H1 (cell line): ENCODE data around the gene THOC6. TPM values are rescaled to one million over a fixed set of nuclear protein-coding genes. Genes with fewer than 3 reads are reported as not detected.
A peak's percentile ranks its signal among the peaks of the same experiment; 100 is the strongest.

Source experiments
- CTCF ChIA-PET: fragments of 300-600 bp; sonication (Branson Sonifier 250); formaldehyde crosslinking; loops from one replicate; lab custom pipeline; 2021; ENCODE audit not compliant: partially characterized antibody; lab: Charles Lee
- POLR2A ChIA-PET: fragments of 300-600 bp; sonication (Branson Sonifier 250); formaldehyde crosslinking; loops from one replicate; lab custom pipeline; 2021; ENCODE audit warnings: inconsistent platforms; ENCODE audit not compliant: partially characterized antibody; lab: Charles Lee
- DNase-seq, 2 experiments: peaks; one replicate each; pipeline versions ENCODE4 v3.0.0 to v3.0.0-alpha.2; 2010 to 2022; ENCODE audit warnings: low spot score in 2 of 2, low read depth in 1 of 2, mixed read lengths in 1 of 2
- FAIRE-seq: peaks from 2 replicates; lab custom pipeline; 2011; peaks lifted over from hg19 to GRCh38; lab: Jason Lieb, UNC
- H2AFZ ChIP-seq: 2 replicates; pipeline ENCODE4 v1.8.1; 2012; ENCODE audit warnings: low read length, inconsistent platforms
- H2AK5ac ChIP-seq: 2 replicates; pipeline ENCODE4 v1.6.1; 2013; ENCODE audit warnings: low read depth, low read length
- H2BK120ac ChIP-seq: replicated peaks from 2 replicates; pipeline ENCODE3; 2013; ENCODE audit warnings: low read depth, low read length, inconsistent platforms
- H2BK12ac ChIP-seq: 2 replicates; pipeline ENCODE4 v1.6.1; 2013; ENCODE audit warnings: low read depth, low read length
- H2BK15ac ChIP-seq: 2 replicates; pipeline ENCODE4 v1.6.1; 2013; ENCODE audit warnings: low read length
- H2BK20ac ChIP-seq: 2 replicates; pipeline ENCODE4 v1.6.1; 2013; ENCODE audit warnings: low read length
- H2BK5ac ChIP-seq: 2 replicates; pipeline ENCODE4 v1.6.1; 2013; ENCODE audit warnings: low read depth, low read length
- H3K14ac ChIP-seq: 2 replicates; pipeline ENCODE4 v1.6.1; 2013; ENCODE audit warnings: inconsistent platforms; ENCODE audit not compliant: insufficient read length
- H3K18ac ChIP-seq: 2 replicates; pipeline ENCODE4 v1.6.1; 2013; ENCODE audit warnings: low read length; ENCODE audit errors: extremely low read depth
- H3K23ac ChIP-seq: 2 replicates; pipeline ENCODE4 v1.6.1; 2013; ENCODE audit warnings: inconsistent platforms; ENCODE audit not compliant: insufficient read length
- H3K23me2 ChIP-seq: 2 replicates; pipeline ENCODE4 v1.6.1; 2013; ENCODE audit warnings: low read depth, low read length
- H3K27ac ChIP-seq: 2 replicates; pipeline ENCODE4 v1.6.1; 2011; ENCODE audit warnings: low read depth, low read length, inconsistent platforms
- H3K27me3 ChIP-seq, 4 experiments: replicated peaks in 1 of 4; 1 replicate in 1 of 4; 2 replicates in 3 of 4; pipeline versions ENCODE4 v1.6.1 to v1.8.1; 2011 to 2013; ENCODE audit warnings: low read length in 3 of 4, mild to moderate bottlenecking in 3 of 4, inconsistent platforms in 2 of 4, mixed read lengths in 2 of 4, moderate library complexity in 1 of 4; ENCODE audit not compliant: control insufficient read depth in 3 of 4, insufficient read depth in 3 of 4; ENCODE audit errors: extremely low read depth in 1 of 4
- H3K36me3 ChIP-seq, 4 experiments: 2 replicates each; pipeline versions ENCODE4 v1.6.1 to v1.8.1; 2011 to 2013; ENCODE audit warnings: mild to moderate bottlenecking in 4 of 4, low read length in 3 of 4, moderate library complexity in 2 of 4, control low read depth in 1 of 4, inconsistent platforms in 1 of 4; ENCODE audit not compliant: insufficient read depth in 4 of 4, control insufficient read depth in 2 of 4
- H3K4ac ChIP-seq: replicated peaks from 2 replicates; pipeline ENCODE3; 2013; ENCODE audit warnings: low read length, low read depth, mixed read lengths, inconsistent platforms; ENCODE audit not compliant: insufficient read length
- H3K4me1 ChIP-seq, 4 experiments: replicated peaks in 1 of 4; 1 replicate in 1 of 4; 2 replicates in 3 of 4; pipeline versions ENCODE4 v1.6.1 to v1.8.1; 2011 to 2013; ENCODE audit warnings: low read length in 3 of 4, inconsistent platforms in 2 of 4, mixed read lengths in 1 of 4; ENCODE audit not compliant: insufficient read depth in 4 of 4, control insufficient read depth in 3 of 4
- H3K4me2 ChIP-seq, 2 experiments: 2 replicates each; pipeline versions ENCODE4 v1.6.1 to v1.8.1; 2011 to 2013; ENCODE audit warnings: low read depth in 2 of 2, low read length in 2 of 2, control low read depth in 1 of 2, inconsistent platforms in 1 of 2, mild to moderate bottlenecking in 1 of 2; ENCODE audit not compliant: insufficient read depth in 1 of 2
- H3K4me3 ChIP-seq, 4 experiments: fragments of 200-600, 300-600 bp in 1 of 4; sonication (generic), shearing (Covaris generic), sonication (Bioruptor Twin) in 1 of 4; 2 replicates each; pipeline versions ENCODE4 v1.5.1 to v1.8.1; 2011 to 2016; ENCODE audit warnings: low read length in 4 of 4, low read depth in 3 of 4, control low read depth in 2 of 4, inconsistent platforms in 2 of 4, mild to moderate bottlenecking in 2 of 4, mixed read lengths in 1 of 4, moderate library complexity in 1 of 4; ENCODE audit not compliant: insufficient read depth in 2 of 4; ENCODE audit errors: extremely low read depth in 1 of 4
- H3K56ac ChIP-seq: replicated peaks from 2 replicates; pipeline ENCODE3; 2013; ENCODE audit warnings: low read depth, mild to moderate bottlenecking, mixed read lengths, low read length, inconsistent platforms; ENCODE audit not compliant: insufficient read length
- H3K79me1 ChIP-seq: 2 replicates; pipeline ENCODE4 v1.6.1; 2013; ENCODE audit warnings: low read depth, low read length, control low read depth
- H3K79me2 ChIP-seq, 2 experiments: 2 replicates each; pipeline versions ENCODE4 v1.6.1 to v1.8.1; 2012 to 2013; ENCODE audit warnings: low read length in 2 of 2, mild to moderate bottlenecking in 2 of 2, inconsistent platforms in 1 of 2; ENCODE audit not compliant: insufficient read depth in 2 of 2, control insufficient read depth in 1 of 2
- H3K9ac ChIP-seq, 4 experiments: replicated peaks in 1 of 4; 1 replicate in 1 of 4; 2 replicates in 3 of 4; pipeline versions ENCODE4 v1.6.1 to v1.8.1; 2011 to 2013; ENCODE audit warnings: low read depth in 3 of 4, low read length in 3 of 4, control low read depth in 2 of 4, mild to moderate bottlenecking in 2 of 4, moderate library complexity in 2 of 4, inconsistent platforms in 1 of 4; ENCODE audit errors: extremely low read depth in 1 of 4
- H3K9me3 ChIP-seq, 2 experiments: 2 replicates each; pipeline versions ENCODE4 v1.6.1 to v1.8.1; 2012 to 2013; ENCODE audit warnings: mild to moderate bottlenecking in 2 of 2, moderate library complexity in 2 of 2, control low read depth in 1 of 2, inconsistent platforms in 1 of 2, low read depth in 1 of 2, low read length in 1 of 2, mixed read lengths in 1 of 2; ENCODE audit not compliant: insufficient read depth in 2 of 2
- H4K20me1 ChIP-seq, 2 experiments: replicated peaks in 1 of 2; 2 replicates each; pipeline versions ENCODE3 to v1.8.1; 2011 to 2013; ENCODE audit warnings: inconsistent platforms in 2 of 2, low read length in 2 of 2, mild to moderate bottlenecking in 1 of 2; ENCODE audit not compliant: insufficient read depth in 2 of 2, control insufficient read depth in 1 of 2
- H4K5ac ChIP-seq: 2 replicates; pipeline ENCODE4 v1.6.1; 2013; ENCODE audit warnings: low read length, low read depth, mixed read lengths, inconsistent platforms; ENCODE audit not compliant: insufficient read length
- H4K8ac ChIP-seq: 2 replicates; pipeline ENCODE4 v1.8.0; 2013; ENCODE audit warnings: mild to moderate bottlenecking, moderate library complexity, low read length, inconsistent platforms; ENCODE audit not compliant: insufficient read depth; ENCODE audit errors: extremely low read depth
- H4K91ac ChIP-seq: replicated peaks from 2 replicates; pipeline ENCODE3; 2013; ENCODE audit warnings: low read length, mixed read lengths, inconsistent platforms; ENCODE audit not compliant: insufficient read length
- CTBP2 ChIP-seq: IDR thresholded peaks from 2 replicates; pipeline ENCODE4 v1.7.0; 2011; ENCODE audit warnings: borderline replicate concordance, mild to moderate bottlenecking, moderate library complexity, mixed read lengths, low read length; ENCODE audit not compliant: insufficient read depth, insufficient read length
- HDAC2 ChIP-seq, 2 experiments: fragments of 300-600 bp in 1 of 2; sonication (generic) in 1 of 2; IDR thresholded peaks; 2 replicates each; pipeline ENCODE4 v1.6.1; 2011 to 2012; ENCODE audit warnings: low read depth in 2 of 2, low read length in 2 of 2, mild to moderate bottlenecking in 2 of 2, moderate library complexity in 2 of 2, borderline replicate concordance in 1 of 2, inconsistent platforms in 1 of 2
- JUN ChIP-seq: IDR thresholded peaks from 2 replicates; pipeline ENCODE4 v1.6.1; 2011; ENCODE audit warnings: low read depth, mild to moderate bottlenecking, improper control_type of control experiment, low read length
- PHF8 ChIP-seq: fragments of 200-600 bp; sonication (generic); conservative IDR thresholded peaks from 2 replicates; pipeline ENCODE4 v1.7.1; 2012; ENCODE audit warnings: low read depth, mild to moderate bottlenecking, inconsistent platforms, low read length, moderate library complexity
- RBBP5 ChIP-seq: IDR thresholded peaks from 2 replicates; pipeline ENCODE4 v1.7.1; 2012; ENCODE audit warnings: low read depth, mild to moderate bottlenecking, inconsistent platforms, low read length, moderate library complexity, borderline replicate concordance
- SIN3A ChIP-seq, 2 experiments: IDR thresholded peaks in 1 of 2; conservative IDR thresholded peaks in 1 of 2; 2 replicates each; pipeline ENCODE4 v1.6.1; 2011 to 2012; ENCODE audit warnings: low read length in 2 of 2, improper control_type of control experiment in 1 of 2, low read depth in 1 of 2, mild to moderate bottlenecking in 1 of 2
- SIRT6 ChIP-seq: IDR thresholded peaks from one replicate; pipeline ENCODE4 v1.7.1; 2012; ENCODE audit warnings: low read length, inconsistent platforms
- SIX5 ChIP-seq: IDR thresholded peaks from 2 replicates; pipeline ENCODE4 v1.6.1; 2011; ENCODE audit warnings: mild to moderate bottlenecking, low read depth, low read length
- SP2 ChIP-seq: IDR thresholded peaks from 2 replicates; pipeline ENCODE4 v1.6.1; 2012; ENCODE audit warnings: mild to moderate bottlenecking, low read length, inconsistent platforms
- ZNF274 ChIP-seq: IDR thresholded peaks from 2 replicates; pipeline ENCODE4 v1.7.0; 2012; ENCODE audit warnings: low read length, borderline replicate concordance; ENCODE audit errors: extremely low read depth
- WGBS, 2 experiments: shearing (Covaris generic) in 1 of 2; methylation state at CpG; one replicate each; pipeline versions ENCODE4 v1.1.6 to v1.1.7; 2013 to 2015; ENCODE audit warnings: low lambda C conversion rate in 2 of 2, mixed read lengths in 2 of 2, inconsistent platforms in 1 of 2, low coverage in 1 of 2, missing lambda C conversion rate in 1 of 2; ENCODE audit not compliant: insufficient replicate concordance in 2 of 2, insufficient coverage in 1 of 2, insufficient read length in 1 of 2; ENCODE audit errors: extremely low coverage in 1 of 2, missing lambda C conversion rate in 1 of 2; 5-methylcytosine and 5-hydroxymethylcytosine counted together
- polyA plus RNA-seq, 7 experiments: library from polyadenylated mRNA; depleted of rRNA in 3 of 7; stranded (reverse) in 5 of 7; unstranded in 2 of 7; fragments of >200 nt in 5 of 7; fragments of 200-250 nt in 2 of 7; gene quantifications; 1 replicate in 5 of 7; 2 replicates in 1 of 7; 4 replicates in 1 of 7; pipeline versions ENCODE4 v1.2.1 to v1.2.3, GENCODE V29; 2011 to 2013; ENCODE audit warnings: missing spikeins in 2 of 7, mixed read lengths in 2 of 7
- total RNA-seq: library from RNA; stranded (reverse); fragmentation: NEBNext Ultra II Directional; extraction: Animal tissue kit (Norgen Biotek cat#: 25700); gene quantifications from 2 replicates; pipeline ENCODE4 v1.2.1, GENCODE V29; 2021

Gene THOC6
- total and polyA plus RNA-seq, 2 of the 8 experiments (the other 6 are each of a cell fraction or from before 2014, with no cell fraction given): 78.5 to 111 TPM

DNA sequence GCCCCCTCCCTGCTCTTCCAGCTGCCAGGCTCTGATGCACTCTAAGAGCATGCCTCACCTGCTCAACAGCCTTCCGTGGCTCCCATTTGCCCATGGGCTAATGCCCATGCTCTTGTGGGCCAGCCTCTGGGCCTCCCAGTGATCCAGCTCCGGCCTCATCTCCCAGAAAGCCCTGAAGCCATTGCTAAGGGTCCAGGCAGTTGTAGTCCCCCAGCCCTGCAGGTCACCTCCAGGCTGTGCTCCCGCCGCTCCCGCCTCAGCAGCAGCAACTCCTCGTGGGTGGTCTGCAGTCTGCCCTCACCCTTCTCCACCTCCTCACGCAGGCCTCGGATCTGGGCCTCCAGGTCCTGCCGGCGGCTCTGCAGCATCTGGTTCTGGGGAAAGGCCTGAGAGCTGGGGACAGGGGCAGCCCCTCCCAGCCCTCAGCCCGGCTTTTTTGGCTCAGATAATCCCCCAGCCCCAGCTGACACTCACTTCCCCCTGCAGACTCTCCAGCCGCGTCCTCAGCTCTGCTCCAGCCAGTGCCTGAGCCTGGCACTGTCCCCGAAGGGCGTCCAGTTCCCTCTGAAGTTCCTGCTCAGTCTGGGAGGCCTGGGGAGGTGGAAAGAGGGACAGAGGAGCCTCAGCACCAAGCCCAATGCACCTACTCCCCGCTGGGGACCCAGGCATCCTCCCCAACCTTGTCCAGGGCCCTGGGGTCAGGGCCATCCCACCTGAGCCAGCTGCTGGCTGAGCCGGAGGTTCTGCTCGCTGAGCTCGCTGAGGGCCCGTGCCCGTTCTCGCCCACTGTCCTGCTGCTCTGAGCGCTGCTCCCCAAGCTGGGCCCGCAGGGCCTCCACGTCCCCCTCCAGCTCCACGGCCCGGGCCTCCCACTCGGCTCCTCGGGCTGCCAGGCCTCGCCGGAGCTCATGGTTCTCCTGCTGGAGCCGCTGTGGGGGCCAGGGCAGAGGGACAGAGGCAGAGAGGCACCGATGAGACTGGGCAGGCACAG is 6.7 kb downstream of the THOC6 start:
- POLR2A ChIA-PET: interaction anchor here (0.7 to 35.7 kb wide), 9 partner anchors 2 to 102 kb away, joined by 3 to 1808 read pairs (median 61); partner anchors contain the start of genes BICDL2, CLDN6, CLDN9 and HCFC1R1
- no peak for TF ChIP-seq SIX5
- no peak for TF ChIP-seq RBBP5
- TF ChIP-seq HDAC2 (IDR thresholded peaks at IDR 0.05; ENCODE audit: borderline replicate concordance in 1 of 2, low read depth in 2 of 2, low read length in 2 of 2): no peak
- no peak for TF ChIP-seq ZNF274
- no peak for TF ChIP-seq SIN3A (conservative IDR thresholded peaks at IDR 0.05 in 1 of 2, IDR thresholded peaks at IDR 0.05 in 1 of 2; ENCODE audit: low read depth in 1 of 2, low read length in 2 of 2)
- no peak for TF ChIP-seq CTBP2
- TF ChIP-seq SP2: no peak
- no peak for TF ChIP-seq JUN
- TF ChIP-seq PHF8: no peak
- no peak for TF ChIP-seq SIRT6

More for the DNA sequence above, 6.7 kb downstream of the THOC6 start:
- 0 out of 7 replicates have a peak, but pooled peaks cover 0 to 2% (median 0%) of the 10 kb centered on the region in 4 experiments for H3K27me3 ChIP-seq
- no peak overlapping the region for H4K91ac ChIP-seq
- H3K23me2 ChIP-seq: no peaks in the 10 kb centered on the region
- no peak overlapping the region for H3K4me2 ChIP-seq
- no peak overlapping the region for H2AK5ac ChIP-seq
- H3K4me1 ChIP-seq: peaks cover 0 to 11% (median 8%) of the 10 kb centered on the region in 4 experiments; a peak in 6 of 7 replicates
- H3K27ac ChIP-seq: no peak overlapping the region
- H3K79me2 ChIP-seq: no peaks in the 10 kb centered on the region
- no peak overlapping the region for H2BK15ac ChIP-seq
- H2BK5ac ChIP-seq: no peak overlapping the region
- H2BK12ac ChIP-seq: no peak overlapping the region
- H3K36me3 ChIP-seq: peaks cover 0 to 21% (median 9%) of the 10 kb centered on the region in 4 experiments; a peak in 7 of 8 replicates
- H3K4ac ChIP-seq: no peak overlapping the region
- no peak overlapping the region; the same call in 1 of the 2 replicates for H4K8ac ChIP-seq
- no peak overlapping the region for H3K9ac ChIP-seq
- H2AFZ ChIP-seq: no peak overlapping the region
- H3K56ac ChIP-seq: no peak overlapping the region
- peaks cover 10 to 34% of the 10 kb centered on the region in 2 experiments for H4K20me1 ChIP-seq
- H3K14ac ChIP-seq: no peak overlapping the region
- H2BK20ac ChIP-seq: 0 out of 2 replicates have a peak overlapping the region, but pooled peaks have one; percentile 48
- no peak overlapping the region for H4K5ac ChIP-seq
- no peak overlapping the region for H2BK120ac ChIP-seq
- WGBS, 2 experiments: 93% methylated on average over 29 of the region's 33 CpGs; no CpG with 5 or more reads in 1 of the 2 experiments
- no peak overlapping the region for H3K18ac ChIP-seq
- H3K23ac ChIP-seq: no peak overlapping the region
- FAIRE-seq (no peak), DNase-seq (peak in 1 of 2 experiments; percentile 40)
- H3K79me1 ChIP-seq: 0 out of 2 replicates have a peak, but pooled peaks cover 1% of the 10 kb centered on the region
- no peaks in the 10 kb centered on the region for H3K9me3 ChIP-seq
- no peak overlapping the region for H3K4me3 ChIP-seq
- CTCF ChIA-PET: interaction anchor here (0.6 to 23.8 kb wide), 29 partner anchors 11 to 1366 kb away, joined by 3 to 639 read pairs (median 9); partner anchors contain the start of genes CLDN6, CLDN9, HCFC1R1 and KREMEN2
